ENCODE data around the gene MGAT5.

The MGAT5 gene

GRCh38 chr2:134284119-134284670 is 30.3 kb downstream of the MGAT5 start:
- no peak for TF ChIP-seq FOXM1 (IDR thresholded peaks at IDR 0.05; ENCODE audit: borderline replicate concordance, low read depth)
- TF ChIP-seq CREB1 (IDR thresholded peaks at IDR 0.05; ENCODE audit: low read depth), result no peak

GRCh38 chr2:134287323-134287722 is 33.5 kb downstream of the MGAT5 start:
- no peak for TF ChIP-seq TEAD4 (IDR thresholded peaks at IDR 0.05)
- no peak for TF ChIP-seq REST (IDR thresholded peaks at IDR 0.05; ENCODE audit: low read depth)
- no peak for TF ChIP-seq FOXM1 (IDR thresholded peaks at IDR 0.05; ENCODE audit: borderline replicate concordance, low read depth)
- TF ChIP-seq USF1 (IDR thresholded peaks at IDR 0.05), result no peak
- no peak for TF ChIP-seq EP300 (IDR thresholded peaks at IDR 0.05; ENCODE audit: borderline replicate concordance)

- TF ChIP-seq EP300 (IDR thresholded peaks at IDR 0.05; ENCODE audit: borderline replicate concordance) (no peak), EGR1 (IDR thresholded peaks at IDR 0.05) (no peak), YY1 (IDR thresholded peaks at IDR 0.05; ENCODE audit: low read depth) (no peak), RAD21 (IDR thresholded peaks at IDR 0.05; ENCODE audit: low read depth) (no peak), REST (IDR thresholded peaks at IDR 0.05; ENCODE audit: low read depth) (no peak)
Measured at GRCh38 chr2:134288814-134289213, 34.9 kb downstream of the MGAT5 start.

- TF ChIP-seq TCF12 (IDR thresholded peaks at IDR 0.05; ENCODE audit: low read depth) (no peak), TEAD4 (IDR thresholded peaks at IDR 0.05) (no peak), REST (IDR thresholded peaks at IDR 0.05; ENCODE audit: low read depth) (no peak), CEBPB (IDR thresholded peaks at IDR 0.05) (no peak), EGR1 (IDR thresholded peaks at IDR 0.05) (no peak), EP300 (IDR thresholded peaks at IDR 0.05; ENCODE audit: borderline replicate concordance) (no peak), CREB1 (IDR thresholded peaks at IDR 0.05; ENCODE audit: low read depth) (no peak)
Measured at GRCh38 chr2:134289225-134289624, 35.4 kb downstream of the MGAT5 start.

- no peak for TF ChIP-seq EP300 (IDR thresholded peaks at IDR 0.05; ENCODE audit: borderline replicate concordance)
- TF ChIP-seq FOXM1 (IDR thresholded peaks at IDR 0.05; ENCODE audit: borderline replicate concordance, low read depth), result no peak
- TF ChIP-seq MAX (IDR thresholded peaks at IDR 0.05), result no peak
- no peak for TF ChIP-seq CEBPB (IDR thresholded peaks at IDR 0.05)
- no peak for TF ChIP-seq TAF1 (IDR thresholded peaks at IDR 0.05; ENCODE audit: low read depth)
- TF ChIP-seq CREB1 (IDR thresholded peaks at IDR 0.05; ENCODE audit: low read depth), result no peak
- no peak for TF ChIP-seq TEAD4 (IDR thresholded peaks at IDR 0.05)
- no peak for TF ChIP-seq TCF12 (IDR thresholded peaks at IDR 0.05; ENCODE audit: low read depth)
- no peak for TF ChIP-seq USF1 (IDR thresholded peaks at IDR 0.05)
- TF ChIP-seq NFIC (IDR thresholded peaks at IDR 0.05), result no peak
- no peak for TF ChIP-seq ZBTB7A (IDR thresholded peaks at IDR 0.05; ENCODE audit: low read depth)
- no peak for TF ChIP-seq REST (IDR thresholded peaks at IDR 0.05; ENCODE audit: low read depth)
- TF ChIP-seq YY1 (IDR thresholded peaks at IDR 0.05; ENCODE audit: low read depth), result no peak
- no peak for TF ChIP-seq RAD21 (IDR thresholded peaks at IDR 0.05; ENCODE audit: low read depth)
- no peak for TF ChIP-seq EGR1 (IDR thresholded peaks at IDR 0.05)
Measured at GRCh38 chr2:134290358-134290757, 36.5 kb downstream of the MGAT5 start.
